Immature natural killer cell (primary cell): ENCODE data around the gene SLC27A4. TPM values are rescaled to one million over a fixed set of nuclear protein-coding genes. Genes with fewer than 3 reads are reported as not detected.
A peak's percentile ranks its signal among the peaks of the same experiment; 100 is the strongest.
"Not testable (repeated sequence)": the region's sequence is repeated elsewhere in the genome, so short reads cannot be mapped to it uniquely, and the experiment has no call there.

Experiments
- DNase-seq, 3 donors: peaks; one replicate each; pipeline ENCODE4 v3.0.0; 2022; ENCODE audit warnings: mixed read lengths in 1 of 3
- H3K27ac Mint-ChIP-seq, 6 donors: one replicate each; pipeline ENCODE4 v1.8.0; 2020; ENCODE audit warnings: mixed read lengths in 6 of 6, mild to moderate bottlenecking in 5 of 6, inconsistent platforms in 4 of 6, moderate library complexity in 3 of 6
- H3K27me3 Mint-ChIP-seq, 3 donors: one replicate each; pipeline ENCODE4 v1.8.0; 2020 to 2021; ENCODE audit warnings: low read depth in 3 of 3, mild to moderate bottlenecking in 3 of 3, mixed read lengths in 3 of 3, moderate library complexity in 3 of 3, inconsistent platforms in 1 of 3
- H3K36me3 Mint-ChIP-seq, 3 donors: one replicate each; pipeline ENCODE4 v1.8.0; 2020; ENCODE audit warnings: mixed read lengths in 3 of 3, inconsistent platforms in 2 of 3, mild to moderate bottlenecking in 2 of 3
- H3K4me1 Mint-ChIP-seq, 2 donors: one replicate each; pipeline ENCODE4 v1.8.0; 2020; ENCODE audit warnings: inconsistent platforms in 2 of 2, mild to moderate bottlenecking in 2 of 2, mixed read lengths in 2 of 2, moderate library complexity in 1 of 2
- H3K4me3 Mint-ChIP-seq, 5 donors: one replicate each; pipeline ENCODE4 v1.8.0; 2020; ENCODE audit warnings: mild to moderate bottlenecking in 5 of 5, mixed read lengths in 5 of 5, inconsistent platforms in 3 of 5, moderate library complexity in 3 of 5
- H3K9me3 Mint-ChIP-seq, 6 donors: one replicate each; pipeline ENCODE4 v1.8.0; 2020; ENCODE audit warnings: mild to moderate bottlenecking in 6 of 6, mixed read lengths in 6 of 6, inconsistent platforms in 4 of 6, moderate library complexity in 3 of 6
- polyA plus RNA-seq, 3 donors: library from polyadenylated mRNA; unstranded; fragments of 300-500 nt; fragmentation: Illumina TruSeq; gene quantifications; one replicate each; pipeline ENCODE4 v1.2.3, GENCODE V29; 2021

Gene SLC27A4
- polyA plus RNA-seq, 3 donors from 2014 or later: 5.9 to 12.7 (median 7.4) TPM

DNA sequence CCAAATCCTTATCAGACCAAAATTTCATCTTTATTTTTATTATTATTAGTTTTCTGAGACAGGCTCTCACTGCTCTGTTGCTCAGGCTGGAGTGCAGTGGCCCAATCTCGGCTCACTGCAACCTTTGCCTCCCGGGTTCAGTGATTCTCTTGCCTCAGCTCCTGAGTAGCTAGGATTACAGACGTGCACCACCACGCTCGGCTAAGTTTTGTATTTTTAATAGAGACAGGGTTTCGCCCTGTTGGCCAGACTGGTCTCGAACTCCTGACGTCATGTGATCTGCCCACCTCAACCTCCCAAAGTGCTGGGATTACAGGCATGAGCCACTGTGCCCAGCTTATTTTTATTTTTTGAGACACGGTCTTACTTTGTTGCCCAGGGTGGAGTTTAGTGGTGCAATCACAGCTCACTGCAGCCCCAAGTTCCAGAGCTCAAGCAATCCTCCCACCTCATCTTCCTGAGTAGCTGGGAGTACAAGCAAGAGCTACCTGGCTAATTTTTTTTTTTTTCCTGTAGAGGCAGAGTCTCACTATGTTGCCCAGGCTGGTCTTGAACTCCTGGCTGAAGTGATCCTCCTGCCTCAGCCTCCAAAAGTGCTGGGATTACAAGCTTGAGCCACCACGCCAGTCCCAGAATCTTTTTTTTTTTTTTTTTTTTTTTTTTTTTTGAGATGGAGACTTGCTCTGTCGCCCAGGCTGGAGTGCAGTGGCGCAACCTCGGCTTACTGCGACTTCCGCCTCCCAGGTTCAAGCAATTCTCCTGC lies 1.3 kb upstream of the SLC27A4 start:
- not testable (repeated sequence) for H3K27ac Mint-ChIP-seq, H3K27me3 Mint-ChIP-seq, DNase-seq, H3K36me3 Mint-ChIP-seq, H3K9me3 Mint-ChIP-seq
- Mint-ChIP-seq H3K4me1 (peaks cover 8 to 12% of the 10 kb centered on the region in 2 donors), H3K4me3 (peak overlapping the region; percentile 33 to 94 (median 88))

- Mint-ChIP-seq H3K27me3 (peaks cover 2 to 4% (median 4%) of the 10 kb centered on the region in 3 donors), H3K4me1 (peaks cover 8 to 12% of the 10 kb centered on the region in 2 donors), H3K27ac (peak overlapping the region; percentile 74 to 97 (median 89)), H3K36me3 (peaks cover 0 to 17% (median 0%) of the 10 kb centered on the region in 3 donors), H3K9me3 (no peaks in the 10 kb centered on the region), H3K4me3 (peak overlapping the region; percentile 88 to 100 (median 94))
- no peak for DNase-seq
Measured at GRCh38 chr9:128340691-128341434, 536 bp downstream of the SLC27A4 start.

- peak; percentile 45 to 59 (median 52) for DNase-seq
- Mint-ChIP-seq H3K27ac (peak overlapping the region; percentile 74 to 97 (median 89)), H3K27me3 (peaks cover 2 to 4% (median 2%) of the 10 kb centered on the region in 3 donors)
Measured at GRCh38 chr9:128341435-128341849, 1.1 kb downstream of the SLC27A4 start.

DNA sequence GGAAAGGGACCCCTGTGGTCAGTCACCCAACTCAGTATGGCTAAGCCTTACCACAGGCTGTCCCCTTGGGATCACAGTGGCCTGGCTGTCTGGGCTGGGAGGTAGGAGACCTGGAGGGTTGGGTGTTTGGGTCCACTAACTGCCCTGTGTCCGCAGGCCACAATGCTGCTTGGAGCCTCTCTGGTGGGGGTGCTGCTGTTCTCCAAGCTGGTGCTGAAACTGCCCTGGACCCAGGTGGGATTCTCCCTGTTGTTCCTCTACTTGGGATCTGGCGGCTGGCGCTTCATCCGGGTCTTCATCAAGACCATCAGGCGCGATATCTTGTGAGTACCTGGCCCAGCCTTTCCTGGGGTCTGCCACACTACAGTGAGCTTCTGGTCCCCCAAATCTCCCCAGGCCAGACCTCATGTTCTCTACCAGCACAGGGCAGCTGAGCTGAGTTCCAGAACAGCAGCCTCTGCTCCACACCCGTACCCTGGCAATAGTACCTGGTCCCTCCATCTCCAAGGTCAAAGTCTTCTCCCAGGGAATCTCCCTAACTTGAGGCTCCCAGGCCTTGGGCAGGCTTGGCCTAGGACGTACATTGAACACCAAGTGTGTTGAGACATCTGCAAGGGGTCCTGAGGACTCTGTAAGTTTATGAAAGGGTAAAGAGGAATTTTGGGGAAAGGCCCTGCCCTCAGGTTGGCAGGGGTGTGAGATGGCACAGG lies 2.8 kb downstream of the SLC27A4 start:
- Mint-ChIP-seq H3K27ac (no peak overlapping the region), H3K4me1 (peaks cover 8 to 12% of the 10 kb centered on the region in 2 donors), H3K36me3 (peaks cover 0 to 25% (median 0%) of the 10 kb centered on the region in 3 donors), H3K27me3 (peaks cover 2 to 4% (median 4%) of the 10 kb centered on the region in 3 donors), H3K9me3 (no peaks in the 10 kb centered on the region), H3K4me3 (no peak overlapping the region)
- no peak for DNase-seq

More at GRCh38 chr9:128341435-128341849, 1.1 kb downstream of the SLC27A4 start:
- H3K4me1 Mint-ChIP-seq: peaks cover 8 to 12% of the 10 kb centered on the region in 2 donors
- H3K9me3 Mint-ChIP-seq: no peaks in the 10 kb centered on the region
- peak overlapping the region; percentile 88 to 100 (median 94) for H3K4me3 Mint-ChIP-seq
- H3K36me3 Mint-ChIP-seq: peaks cover 0 to 17% (median 0%) of the 10 kb centered on the region in 3 donors

DNA sequence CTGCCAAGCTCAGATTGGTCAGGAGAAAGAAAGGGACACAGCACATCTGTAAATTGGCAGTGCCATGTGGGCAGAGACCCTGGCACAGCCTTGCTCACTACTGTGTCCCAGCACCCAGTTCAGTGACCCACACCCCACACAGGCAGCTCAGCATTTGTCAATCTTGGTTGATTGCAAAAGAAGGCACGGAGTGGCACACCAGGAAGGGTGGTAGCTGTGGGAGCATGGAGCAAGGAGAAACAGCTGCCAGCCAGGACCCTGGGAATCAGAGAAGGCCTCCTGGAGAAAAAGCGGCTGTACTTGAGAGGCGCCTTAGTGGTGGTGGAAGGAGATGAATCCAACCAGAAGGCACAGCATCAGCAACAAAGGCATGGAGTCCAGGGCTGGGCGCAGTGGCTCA lies 3.5 kb downstream of the SLC27A4 start:
- no peak for DNase-seq
- H3K27ac Mint-ChIP-seq: no peak overlapping the region
- peaks cover 8 to 12% of the 10 kb centered on the region in 2 donors for H3K4me1 Mint-ChIP-seq
- H3K36me3 Mint-ChIP-seq: peaks cover 0 to 25% (median 0%) of the 10 kb centered on the region in 3 donors
- no peak overlapping the region for H3K4me3 Mint-ChIP-seq
- H3K27me3 Mint-ChIP-seq: peaks cover 2 to 4% (median 3%) of the 10 kb centered on the region in 3 donors
- no peaks in the 10 kb centered on the region for H3K9me3 Mint-ChIP-seq

DNA sequence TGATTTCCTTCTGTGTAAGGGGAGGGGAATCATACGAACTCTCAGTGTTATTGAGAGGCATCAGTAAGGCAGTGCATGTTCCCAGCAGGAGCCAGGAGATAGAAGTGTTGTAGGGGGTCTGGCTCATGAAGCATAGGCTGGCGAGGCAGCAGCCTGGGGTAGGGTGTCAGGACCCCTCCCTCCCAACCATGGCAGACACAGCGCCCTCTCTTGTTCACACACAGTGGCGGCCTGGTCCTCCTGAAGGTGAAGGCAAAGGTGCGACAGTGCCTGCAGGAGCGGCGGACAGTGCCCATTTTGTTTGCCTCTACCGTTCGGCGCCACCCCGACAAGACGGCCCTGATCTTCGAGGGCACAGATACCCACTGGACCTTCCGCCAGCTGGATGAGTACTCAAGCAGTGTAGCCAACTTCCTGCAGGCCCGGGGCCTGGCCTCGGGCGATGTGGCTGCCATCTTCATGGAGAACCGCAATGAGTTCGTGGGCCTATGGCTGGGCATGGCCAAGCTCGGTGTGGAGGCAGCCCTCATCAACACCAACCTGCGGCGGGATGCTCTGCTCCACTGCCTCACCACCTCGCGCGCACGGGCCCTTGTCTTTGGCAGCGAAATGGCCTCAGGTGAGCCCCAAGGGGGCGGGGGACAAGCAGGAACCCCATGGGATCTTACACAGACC lies 4.7 kb downstream of the SLC27A4 start:
- Mint-ChIP-seq H3K27ac (no peak overlapping the region), H3K9me3 (no peaks in the 10 kb centered on the region), H3K4me3 (no peak overlapping the region), H3K36me3 (peaks cover 0 to 31% (median 0%) of the 10 kb centered on the region in 3 donors), H3K4me1 (peaks cover 6 to 8% of the 10 kb centered on the region in 2 donors), H3K27me3 (peaks cover 2 to 4% (median 2%) of the 10 kb centered on the region in 3 donors)
- DNase-seq: no peak

GRCh38 chr9:128349125-128349524 lies 8.8 kb downstream of the SLC27A4 start:
- Mint-ChIP-seq H3K36me3 (peaks cover 0 to 32% (median 0%) of the 10 kb centered on the region in 3 donors), H3K4me1 (no peaks in the 10 kb centered on the region), H3K9me3 (no peaks in the 10 kb centered on the region), H3K4me3 (no peak overlapping the region), H3K27me3 (peaks cover 0 to 2% (median 1%) of the 10 kb centered on the region in 3 donors), H3K27ac (no peak overlapping the region)
- DNase-seq: no peak

- H3K9me3 Mint-ChIP-seq: no peaks in the 10 kb centered on the region
- no peak overlapping the region for H3K4me3 Mint-ChIP-seq
- no peak overlapping the region for H3K27ac Mint-ChIP-seq
- H3K27me3 Mint-ChIP-seq: peaks cover 0 to 2% (median 1%) of the 10 kb centered on the region in 3 donors
- DNase-seq: no peak
- peaks cover 0 to 30% (median 0%) of the 10 kb centered on the region in 3 donors for H3K36me3 Mint-ChIP-seq
- H3K4me1 Mint-ChIP-seq: no peaks in the 10 kb centered on the region
Measured at GRCh38 chr9:128349772-128350171, 9.4 kb downstream of the SLC27A4 start.

- DNase-seq: no peak
- no peak overlapping the region for H3K27ac Mint-ChIP-seq
- no peaks in the 10 kb centered on the region for H3K4me1 Mint-ChIP-seq
- H3K9me3 Mint-ChIP-seq: no peaks in the 10 kb centered on the region
- peaks cover 0 to 17% (median 6%) of the 10 kb centered on the region in 3 donors for H3K36me3 Mint-ChIP-seq
- peaks cover 0 to 3% (median 1%) of the 10 kb centered on the region in 3 donors for H3K27me3 Mint-ChIP-seq
- H3K4me3 Mint-ChIP-seq: no peak overlapping the region
Measured at GRCh38 chr9:128355451-128355850, 15.1 kb downstream of the SLC27A4 start.

GRCh38 chr9:128358090-128358489 lies 17.8 kb downstream of the SLC27A4 start:
- DNase-seq: no peak
- Mint-ChIP-seq H3K27ac (no peak overlapping the region), H3K9me3 (no peaks in the 10 kb centered on the region), H3K4me3 (no peak overlapping the region), H3K36me3 (peaks cover 0 to 12% (median 6%) of the 10 kb centered on the region in 3 donors), H3K4me1 (peaks cover 6 to 13% of the 10 kb centered on the region in 2 donors), H3K27me3 (peaks cover 0 to 3% (median 2%) of the 10 kb centered on the region in 3 donors)

DNA sequence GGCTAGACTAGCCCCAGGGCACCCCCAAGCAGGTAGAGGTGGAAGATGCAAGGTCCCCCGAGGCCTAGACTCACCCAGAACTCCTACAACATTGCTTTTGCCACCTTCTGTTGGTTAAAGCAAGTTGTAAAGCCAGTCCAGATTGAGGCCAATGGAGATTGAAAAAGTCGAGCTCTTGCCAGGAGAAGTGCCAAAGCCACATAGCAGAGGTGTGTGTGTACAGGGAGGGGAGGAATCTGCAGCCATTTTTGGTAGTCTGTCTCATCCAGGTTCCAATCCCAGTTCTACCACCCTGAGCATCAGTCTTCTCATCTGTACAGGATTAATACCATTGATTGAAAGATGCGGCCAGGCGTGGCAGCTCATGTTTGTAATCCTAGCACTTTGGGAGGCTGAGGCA lies 18.5 kb downstream of the SLC27A4 start:
- Mint-ChIP-seq H3K27me3 (peaks cover 0 to 3% (median 1%) of the 10 kb centered on the region in 3 donors), H3K4me1 (peaks cover 6 to 13% of the 10 kb centered on the region in 2 donors), H3K36me3 (peaks cover 0 to 7% (median 6%) of the 10 kb centered on the region in 3 donors), H3K9me3 (no peaks in the 10 kb centered on the region), H3K27ac (no peak overlapping the region), H3K4me3 (no peak overlapping the region)
- no peak for DNase-seq

DNA sequence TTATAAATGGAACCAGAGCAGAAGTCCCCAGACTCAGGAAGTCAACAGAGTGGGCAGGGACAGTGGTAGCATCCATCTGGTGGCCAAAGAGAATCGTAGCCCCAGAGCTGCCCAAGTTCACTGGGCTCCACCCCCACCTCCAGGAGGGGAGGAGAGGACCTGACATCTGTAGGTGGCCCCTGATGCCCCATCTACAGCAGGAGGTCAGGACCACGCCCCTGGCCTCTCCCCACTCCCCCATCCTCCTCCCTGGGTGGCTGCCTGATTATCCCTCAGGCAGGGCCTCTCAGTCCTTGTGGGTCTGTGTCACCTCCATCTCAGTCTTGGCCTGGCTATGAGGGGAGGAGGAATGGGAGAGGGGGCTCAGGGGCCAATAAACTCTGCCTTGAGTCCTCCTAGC lies 20.5 kb downstream of the SLC27A4 start:
- Mint-ChIP-seq H3K36me3 (peaks cover 0 to 4% (median 3%) of the 10 kb centered on the region in 3 donors), H3K27me3 (peaks cover 1 to 5% (median 4%) of the 10 kb centered on the region in 3 donors), H3K4me1 (peaks cover 6 to 13% of the 10 kb centered on the region in 2 donors), H3K27ac (no peak overlapping the region), H3K4me3 (no peak overlapping the region), H3K9me3 (no peaks in the 10 kb centered on the region)
- no peak for DNase-seq
